ENCODE measurements around the gene DPY19L3. TPM values are rescaled to one million over a fixed set of nuclear protein-coding genes. Genes with fewer than 3 reads are reported as not detected.

DPY19L3 gene
- total RNA-seq, 1 experiment from 2014 or later, result 27.8 TPM

DNA sequence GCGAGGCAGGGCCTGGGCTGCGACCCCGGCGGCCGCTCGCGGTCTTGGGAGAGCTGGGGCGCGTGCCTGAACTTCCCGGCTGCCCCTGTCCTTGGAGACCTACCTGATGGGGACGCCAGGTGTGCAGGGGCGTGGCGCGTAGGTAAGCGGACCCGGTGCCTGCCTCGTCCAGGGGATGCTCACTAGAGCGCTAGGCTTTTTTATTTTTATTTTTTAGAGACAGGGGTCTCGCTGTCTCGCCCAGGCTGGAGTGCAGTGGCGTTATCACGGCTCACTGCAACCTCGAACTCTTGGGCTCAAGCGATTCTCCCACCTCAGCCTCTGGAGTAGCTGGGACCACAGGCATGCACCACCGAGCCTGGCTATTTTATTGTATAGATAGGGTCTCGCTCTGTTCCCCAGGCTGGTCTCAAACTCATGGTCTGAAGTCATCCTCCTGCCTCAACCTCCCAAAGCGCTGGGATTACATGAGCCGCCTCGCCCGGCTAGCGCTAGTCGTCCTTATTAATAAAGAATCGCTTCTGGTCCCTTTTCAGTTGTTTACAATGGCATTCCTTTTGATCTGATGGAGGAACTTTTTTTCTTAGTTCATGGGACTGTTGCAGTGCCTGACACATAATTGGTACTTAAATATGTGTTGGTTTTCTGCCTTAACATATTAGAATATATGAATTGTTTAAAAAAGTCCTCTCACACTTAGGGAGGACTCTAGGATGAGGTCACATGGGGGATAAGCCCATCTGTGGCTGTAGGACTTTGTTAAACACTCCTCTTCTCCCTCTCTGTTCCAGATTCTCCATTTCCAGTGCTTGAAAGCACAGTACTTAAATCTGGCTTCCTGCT is 812 bp downstream of the DPY19L3 start:
- in situ Hi-C loops (cut with HindIII; ENCODE audit: low pct_unique_long_range_greater_than_20kb, low sequenced_read_pairs) (no loop called here), intact Hi-C loops (cut with micrococcal nuclease; ENCODE audit: unreplicated experiment) (no loop called here)
- no peaks in the 10 kb centered on the region for H3K27me3 ChIP-seq (ENCODE audit: control insufficient read depth, insufficient read depth, low read length)
- POLR2A ChIA-PET, result interaction anchor here (0.6 to 0.7 kb wide), 4 partner anchors 17 to 74 kb away, joined by 3 to 10 read pairs (median 8); partner anchors contain the start of gene ZNF507
- DNase-seq (ENCODE audit: low read depth, low spot score) (no peak), ATAC-seq (no peak)
- peaks cover 23% of the 10 kb centered on the region for H3K4me1 ChIP-seq (ENCODE audit: control insufficient read depth, insufficient read depth, low read length)
- H3K4me3 ChIP-seq (ENCODE audit: low read depth in 2 of 2, low read length in 2 of 2), result peak overlapping the region; percentile 77 to 92
- H3K9me3 ChIP-seq (ENCODE audit: control insufficient read depth, insufficient read depth, low read depth, low read length), result no peaks in the 10 kb centered on the region
- H3K36me3 ChIP-seq (ENCODE audit: control insufficient read depth, insufficient read depth, low read length), result peaks cover 5% of the 10 kb centered on the region; the same call in 1 of the 2 replicates
- no TSS peak for BruUV-seq (replicated peaks)
- H3K27ac ChIP-seq (ENCODE audit: low read length), result peak overlapping the region; percentile 72
- CTCF ChIA-PET, result interaction anchor here (0.9 kb wide), 1 partner anchor 16 kb away, joined by 4 read pairs; no protein-coding TSS in a partner anchor
- no peak for TF ChIP-seq SIN3A (IDR thresholded peaks at IDR 0.05; ENCODE audit: borderline replicate concordance, insufficient read depth, low read depth, low read length)
- no peak for TF ChIP-seq POLR2AphosphoS5 (IDR thresholded peaks at IDR 0.05; ENCODE audit: low read depth, low read length)
- TF ChIP-seq, protein P1, sequence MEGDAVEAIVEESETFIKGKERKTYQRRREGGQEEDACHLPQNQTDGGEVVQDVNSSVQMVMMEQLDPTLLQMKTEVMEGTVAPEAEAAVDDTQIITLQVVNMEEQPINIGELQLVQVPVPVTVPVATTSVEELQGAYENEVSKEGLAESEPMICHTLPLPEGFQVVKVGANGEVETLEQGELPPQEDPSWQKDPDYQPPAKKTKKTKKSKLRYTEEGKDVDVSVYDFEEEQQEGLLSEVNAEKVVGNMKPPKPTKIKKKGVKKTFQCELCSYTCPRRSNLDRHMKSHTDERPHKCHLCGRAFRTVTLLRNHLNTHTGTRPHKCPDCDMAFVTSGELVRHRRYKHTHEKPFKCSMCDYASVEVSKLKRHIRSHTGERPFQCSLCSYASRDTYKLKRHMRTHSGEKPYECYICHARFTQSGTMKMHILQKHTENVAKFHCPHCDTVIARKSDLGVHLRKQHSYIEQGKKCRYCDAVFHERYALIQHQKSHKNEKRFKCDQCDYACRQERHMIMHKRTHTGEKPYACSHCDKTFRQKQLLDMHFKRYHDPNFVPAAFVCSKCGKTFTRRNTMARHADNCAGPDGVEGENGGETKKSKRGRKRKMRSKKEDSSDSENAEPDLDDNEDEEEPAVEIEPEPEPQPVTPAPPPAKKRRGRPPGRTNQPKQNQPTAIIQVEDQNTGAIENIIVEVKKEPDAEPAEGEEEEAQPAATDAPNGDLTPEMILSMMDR (IDR thresholded peaks at IDR 0.05), result no peak
- no peak for TF ChIP-seq TCF7L2 (IDR thresholded peaks at IDR 0.05; ENCODE audit: low read depth, low read length)
- TF ChIP-seq, protein P2, sequence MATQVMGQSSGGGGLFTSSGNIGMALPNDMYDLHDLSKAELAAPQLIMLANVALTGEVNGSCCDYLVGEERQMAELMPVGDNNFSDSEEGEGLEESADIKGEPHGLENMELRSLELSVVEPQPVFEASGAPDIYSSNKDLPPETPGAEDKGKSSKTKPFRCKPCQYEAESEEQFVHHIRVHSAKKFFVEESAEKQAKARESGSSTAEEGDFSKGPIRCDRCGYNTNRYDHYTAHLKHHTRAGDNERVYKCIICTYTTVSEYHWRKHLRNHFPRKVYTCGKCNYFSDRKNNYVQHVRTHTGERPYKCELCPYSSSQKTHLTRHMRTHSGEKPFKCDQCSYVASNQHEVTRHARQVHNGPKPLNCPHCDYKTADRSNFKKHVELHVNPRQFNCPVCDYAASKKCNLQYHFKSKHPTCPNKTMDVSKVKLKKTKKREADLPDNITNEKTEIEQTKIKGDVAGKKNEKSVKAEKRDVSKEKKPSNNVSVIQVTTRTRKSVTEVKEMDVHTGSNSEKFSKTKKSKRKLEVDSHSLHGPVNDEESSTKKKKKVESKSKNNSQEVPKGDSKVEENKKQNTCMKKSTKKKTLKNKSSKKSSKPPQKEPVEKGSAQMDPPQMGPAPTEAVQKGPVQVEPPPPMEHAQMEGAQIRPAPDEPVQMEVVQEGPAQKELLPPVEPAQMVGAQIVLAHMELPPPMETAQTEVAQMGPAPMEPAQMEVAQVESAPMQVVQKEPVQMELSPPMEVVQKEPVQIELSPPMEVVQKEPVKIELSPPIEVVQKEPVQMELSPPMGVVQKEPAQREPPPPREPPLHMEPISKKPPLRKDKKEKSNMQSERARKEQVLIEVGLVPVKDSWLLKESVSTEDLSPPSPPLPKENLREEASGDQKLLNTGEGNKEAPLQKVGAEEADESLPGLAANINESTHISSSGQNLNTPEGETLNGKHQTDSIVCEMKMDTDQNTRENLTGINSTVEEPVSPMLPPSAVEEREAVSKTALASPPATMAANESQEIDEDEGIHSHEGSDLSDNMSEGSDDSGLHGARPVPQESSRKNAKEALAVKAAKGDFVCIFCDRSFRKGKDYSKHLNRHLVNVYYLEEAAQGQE (IDR thresholded peaks at IDR 0.05; ENCODE audit: insufficient read depth in 1 of 2, low read depth in 2 of 2, low read length in 1 of 2), result no peak

DNA sequence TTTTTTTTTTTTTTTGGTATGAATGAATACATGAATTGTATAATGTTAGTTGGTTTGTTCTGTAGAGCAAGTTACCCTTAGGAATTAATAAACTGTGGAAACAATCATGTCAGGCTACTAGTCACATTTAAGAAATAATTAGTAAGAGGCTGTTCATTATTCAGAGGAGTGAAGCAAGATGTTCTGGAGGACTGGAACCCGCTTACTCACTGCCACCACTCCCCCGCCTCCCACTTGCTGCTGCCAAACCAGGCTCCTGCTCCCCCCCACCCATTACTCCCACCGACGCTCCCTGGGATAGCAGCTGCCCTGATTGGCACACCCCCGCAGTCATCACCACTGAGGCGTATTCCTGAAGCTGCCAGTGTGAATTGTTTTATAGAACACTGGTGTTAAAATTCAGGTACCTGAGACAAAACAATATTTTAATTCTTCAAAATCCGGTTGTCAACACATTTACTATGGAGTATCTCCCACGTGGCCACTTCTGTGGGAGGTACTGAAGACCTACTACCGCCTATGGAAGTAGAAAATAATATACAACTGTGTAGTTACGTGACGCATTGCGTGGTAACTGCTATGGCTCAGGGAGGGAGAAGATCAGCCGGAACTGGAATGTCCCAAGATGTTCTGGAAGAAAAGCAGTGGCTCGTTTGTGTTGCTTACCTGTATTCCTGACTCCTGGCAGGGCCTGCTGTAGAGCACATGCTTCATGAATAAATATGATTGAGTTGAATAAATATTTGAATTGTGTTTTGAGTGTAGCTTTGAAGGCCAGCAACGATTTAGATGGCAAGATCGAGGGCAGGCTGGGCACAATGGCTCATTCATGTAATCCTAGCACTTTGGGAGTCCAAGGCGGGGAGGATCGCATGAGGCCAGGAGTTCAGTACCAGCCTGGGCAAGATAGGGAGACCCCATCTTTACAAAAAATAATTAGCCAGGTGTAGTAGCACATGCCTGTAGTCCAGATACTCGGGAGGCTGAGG is 1.7 kb downstream of the DPY19L3 start:
- no TSS peak for BruUV-seq (replicated peaks)
- in situ Hi-C loops (cut with HindIII; ENCODE audit: low pct_unique_long_range_greater_than_20kb, low sequenced_read_pairs), result no loop called here

More for the DNA sequence above, 1.7 kb downstream of the DPY19L3 start:
- peak overlapping the region; percentile 72 for H3K27ac ChIP-seq (ENCODE audit: low read length)
- CTCF ChIA-PET, result no interaction called here
- ATAC-seq (no peak), DNase-seq (ENCODE audit: low read depth, low spot score) (no peak)
- H3K27me3 ChIP-seq (ENCODE audit: control insufficient read depth, insufficient read depth, low read length), result no peaks in the 10 kb centered on the region
- TF ChIP-seq, protein P1 (IDR thresholded peaks at IDR 0.05), result no peak
- no peak for TF ChIP-seq TCF7L2 (IDR thresholded peaks at IDR 0.05; ENCODE audit: low read depth, low read length)
- POLR2A ChIA-PET, result no interaction called here
- intact Hi-C loops (cut with micrococcal nuclease; ENCODE audit: unreplicated experiment), result no loop called here
- peak overlapping the region; percentile 77 to 92 for H3K4me3 ChIP-seq (ENCODE audit: low read depth in 2 of 2, low read length in 2 of 2)
- H3K9me3 ChIP-seq (ENCODE audit: control insufficient read depth, insufficient read depth, low read depth, low read length), result no peaks in the 10 kb centered on the region
- peaks cover 10% of the 10 kb centered on the region; the same call in 1 of the 2 replicates for H3K36me3 ChIP-seq (ENCODE audit: control insufficient read depth, insufficient read depth, low read length)
- H3K4me1 ChIP-seq (ENCODE audit: control insufficient read depth, insufficient read depth, low read length), result peaks cover 23% of the 10 kb centered on the region
